Stromal cell of bone marrow (primary cell): Measurements from ENCODE around the gene EFTUD2.
A peak's percentile ranks its signal among the peaks of the same experiment; 100 is the strongest.
"Not testable (repeated sequence)": the region's sequence is repeated elsewhere in the genome, so short reads cannot be mapped to it uniquely, and the experiment has no call there.

Experiments
- DNase-seq: peaks from one replicate; pipeline ENCODE4 v3.0.0-alpha.2; 2012; ENCODE audit warnings: low read depth

The EFTUD2 gene

DNA sequence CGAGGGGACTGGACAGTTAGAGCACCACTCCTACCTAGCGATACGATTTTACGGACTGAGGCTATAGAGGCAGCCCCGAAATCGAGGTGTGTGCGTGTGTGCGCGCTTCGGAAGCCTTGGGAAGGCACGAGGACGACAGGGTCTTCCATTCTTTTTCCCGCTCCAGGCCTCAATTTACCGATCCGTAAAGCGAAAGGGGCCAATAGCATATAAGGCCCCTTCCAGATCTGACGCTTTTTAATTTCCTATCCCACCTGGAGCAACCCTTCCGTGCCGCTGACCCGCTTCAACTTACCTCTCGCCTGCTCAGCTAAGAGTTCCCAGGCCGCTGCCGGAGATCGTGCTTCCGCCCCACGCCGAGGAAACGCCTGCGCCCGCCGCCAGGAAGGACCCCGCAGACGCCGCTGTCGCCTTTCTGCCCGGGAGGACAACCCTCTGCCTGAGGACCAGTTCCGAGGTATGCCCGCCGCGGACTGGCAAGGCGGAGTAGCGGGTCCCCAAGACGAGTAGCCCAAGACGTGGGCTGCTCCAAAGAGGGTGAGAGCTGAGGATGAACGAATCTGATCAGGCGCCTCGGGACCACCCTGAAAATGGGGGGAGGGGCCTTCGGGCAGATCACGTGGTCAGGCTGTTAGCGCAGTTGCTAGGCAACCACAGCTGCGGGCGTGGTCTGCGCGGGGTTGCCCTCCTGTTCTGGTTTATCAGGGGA lies at the start of gene EFTUD2:
Gene EFTUD2 (minus strand): TSS at position 372 of the 709 bp plus-strand sequence. CDS start 4,924 bp downstream, outside the sequence.
- peak; percentile 65 for DNase-seq

DNA sequence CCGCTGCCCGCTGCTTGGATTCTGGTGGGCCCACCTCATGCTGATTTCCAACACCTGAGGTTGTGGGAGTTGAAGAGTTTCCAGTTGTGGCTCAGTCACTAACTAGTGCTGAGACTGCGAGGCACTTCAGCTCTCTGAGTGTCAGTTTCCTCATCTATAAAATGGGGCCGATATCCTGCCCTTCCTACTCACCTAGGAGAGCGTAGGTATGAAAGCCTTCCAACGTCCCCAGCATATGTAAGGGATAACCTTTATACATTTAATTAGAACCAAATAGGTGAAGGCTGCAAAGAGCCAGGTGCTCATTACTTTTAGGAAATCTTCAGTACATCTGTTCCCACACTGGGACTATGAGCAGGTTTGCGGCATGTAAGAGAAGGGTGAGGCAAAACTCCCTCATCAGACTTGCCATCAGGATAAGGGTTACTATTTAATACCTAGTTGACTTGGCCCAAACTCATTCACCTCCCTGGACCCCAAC lies 49.1 kb upstream of the EFTUD2 start:
- no peak for DNase-seq

DNA sequence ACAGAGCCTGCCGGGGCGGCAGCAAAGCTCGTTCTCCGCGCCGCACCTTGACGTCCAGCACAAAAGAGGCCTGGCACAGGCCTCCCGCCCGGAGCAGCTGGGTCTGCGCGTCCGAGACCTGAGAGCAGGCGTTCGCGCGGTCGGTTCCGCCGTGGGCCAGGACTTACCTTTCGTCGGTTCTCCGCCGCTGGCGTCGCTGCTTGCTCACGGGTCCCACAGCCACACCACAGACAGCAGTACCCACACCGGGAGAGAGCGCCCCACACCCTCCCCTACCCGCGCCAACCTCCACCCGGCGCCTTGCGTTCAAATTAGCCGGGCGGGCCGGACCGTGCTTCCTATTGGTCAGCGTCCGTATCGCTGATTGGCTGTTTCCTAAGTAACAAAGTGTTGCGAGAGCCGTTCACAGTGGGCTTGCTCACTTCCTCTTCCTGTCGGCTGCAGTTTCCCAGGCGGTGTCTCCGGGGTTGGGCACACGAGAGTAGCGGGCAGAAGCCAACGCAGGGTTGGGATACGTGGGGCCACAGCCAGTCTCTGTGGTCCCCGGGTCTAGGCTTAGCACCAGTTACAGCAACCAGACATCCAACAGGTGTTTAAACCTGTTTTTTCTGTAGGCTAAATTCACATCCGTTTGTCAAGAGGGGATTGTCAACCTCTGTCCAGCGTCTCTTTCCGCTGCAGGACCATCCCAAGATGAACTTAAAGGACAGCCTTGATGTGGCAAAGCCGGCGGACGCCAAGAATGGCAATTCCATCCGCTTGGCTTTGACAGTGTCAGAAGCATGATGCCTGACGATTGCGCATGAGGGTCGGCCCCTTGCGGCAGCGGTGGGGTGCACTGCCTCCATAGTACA lies 48.4 kb upstream of the EFTUD2 start, which contains the start of gene KIF18B:
Gene KIF18B (minus strand): TSS at position 313 of the 854 bp plus-strand sequence. CDS start 11,429 bp downstream, outside the sequence.
- DNase-seq = peak; percentile 88

DNA sequence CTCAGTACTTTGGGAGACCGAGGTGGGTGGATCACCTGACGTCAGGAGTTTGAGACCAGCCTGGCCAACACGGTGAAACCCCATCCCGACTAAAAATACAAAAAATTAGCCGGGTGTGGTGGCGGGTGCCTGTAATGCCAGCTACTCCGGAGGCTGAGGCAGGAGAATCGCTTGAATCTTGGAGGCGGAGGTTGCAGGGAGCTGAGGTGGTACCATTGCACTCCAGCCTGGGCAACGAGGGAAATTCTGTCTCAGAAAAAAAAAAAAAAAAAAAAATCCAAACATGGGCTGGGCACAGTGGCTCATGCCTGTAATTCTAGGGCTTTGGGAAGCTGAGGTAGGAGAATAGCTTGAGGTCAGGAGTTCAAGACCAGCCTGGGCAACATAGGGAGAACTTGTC lies 46.4 kb upstream of the EFTUD2 start:
- DNase-seq = not testable (repeated sequence)

DNA sequence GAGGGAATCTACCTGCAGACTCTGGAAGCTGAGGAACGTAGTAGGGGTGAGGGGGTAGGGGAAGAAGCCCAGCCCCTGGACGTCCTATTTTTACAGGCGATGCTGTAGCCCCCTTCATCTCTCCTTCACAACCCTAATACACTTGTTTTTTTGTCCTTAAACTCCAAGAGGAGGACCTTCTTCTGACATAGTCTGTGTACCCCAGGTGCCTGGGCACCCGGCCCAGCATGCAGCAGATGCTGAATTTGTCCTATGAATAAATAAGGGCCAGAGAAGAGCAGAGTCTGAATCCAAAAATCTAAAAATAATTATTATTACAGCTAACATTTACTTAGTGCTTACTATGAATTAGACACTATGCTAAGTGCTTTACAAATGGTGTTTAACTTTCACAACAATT lies 43.2 kb upstream of the EFTUD2 start:
- DNase-seq = no peak

DNA sequence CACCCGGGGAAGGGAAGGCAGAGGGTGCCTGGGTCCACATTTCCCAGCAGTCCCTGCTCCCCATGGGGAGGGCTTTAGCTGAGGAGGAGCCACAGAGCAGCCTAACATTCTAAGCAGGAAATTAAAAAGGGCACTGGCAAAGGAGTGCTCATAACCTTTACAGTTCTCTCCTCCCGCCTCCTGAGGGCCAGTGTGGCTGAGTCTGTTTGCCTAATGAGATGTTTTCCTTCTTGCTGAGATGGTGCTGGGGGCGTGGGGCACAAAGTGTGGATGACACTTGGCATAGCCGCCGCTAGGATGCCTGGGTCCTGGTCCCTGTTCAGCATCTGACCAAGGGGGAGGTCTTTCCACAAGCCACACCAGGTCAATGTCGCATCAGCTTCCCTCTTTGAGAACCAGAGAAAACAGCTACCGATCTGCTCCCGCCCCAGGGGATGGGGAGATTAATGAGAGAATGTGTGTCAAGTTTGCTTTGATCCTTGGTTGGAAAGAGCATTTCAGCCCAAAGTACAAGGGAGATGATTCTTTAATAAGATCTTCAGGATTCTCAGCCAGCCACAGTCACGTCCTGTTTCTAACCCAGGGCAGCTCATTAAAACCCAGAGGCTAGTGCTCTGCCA lies 42.6 kb upstream of the EFTUD2 start:
- DNase-seq = no peak

DNA sequence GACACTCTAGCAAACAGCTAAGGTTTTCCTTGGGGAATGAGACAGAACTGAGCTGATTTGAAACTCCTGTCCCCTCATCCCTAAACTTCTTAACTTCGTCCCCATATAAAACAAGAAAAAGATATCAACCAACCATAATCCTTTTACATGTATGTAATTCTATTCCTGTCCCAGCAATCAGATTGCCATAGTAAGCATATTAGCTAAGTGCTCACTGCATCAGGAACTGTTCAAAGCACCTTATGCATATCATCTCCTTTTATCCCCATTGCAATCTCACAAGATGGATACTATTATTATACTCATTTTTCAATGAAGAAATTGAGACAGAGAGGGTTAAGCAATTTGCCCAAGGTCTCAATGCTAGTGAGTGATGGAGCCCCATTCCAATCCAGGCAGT lies 41.5 kb upstream of the EFTUD2 start:
- DNase-seq = no peak

DNA sequence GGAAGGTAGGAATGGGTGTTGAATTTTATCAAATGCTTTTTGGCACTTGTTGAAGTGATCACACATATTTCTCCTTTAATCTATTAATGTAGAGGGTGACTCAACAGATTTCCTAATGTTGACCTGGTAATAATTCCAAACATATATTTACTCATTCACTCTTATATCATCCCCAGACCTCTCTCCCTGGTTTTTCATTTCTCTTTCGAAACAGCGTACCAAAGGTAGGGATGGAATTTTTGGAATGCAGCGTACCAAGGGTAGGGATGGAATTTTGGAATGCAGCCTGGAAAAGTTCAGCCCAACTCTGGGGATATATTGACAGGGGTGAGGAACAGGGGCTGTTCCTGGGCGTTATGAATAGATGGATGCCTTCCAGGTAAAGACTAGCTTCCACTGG lies 41.1 kb upstream of the EFTUD2 start:
- DNase-seq = no peak

DNA sequence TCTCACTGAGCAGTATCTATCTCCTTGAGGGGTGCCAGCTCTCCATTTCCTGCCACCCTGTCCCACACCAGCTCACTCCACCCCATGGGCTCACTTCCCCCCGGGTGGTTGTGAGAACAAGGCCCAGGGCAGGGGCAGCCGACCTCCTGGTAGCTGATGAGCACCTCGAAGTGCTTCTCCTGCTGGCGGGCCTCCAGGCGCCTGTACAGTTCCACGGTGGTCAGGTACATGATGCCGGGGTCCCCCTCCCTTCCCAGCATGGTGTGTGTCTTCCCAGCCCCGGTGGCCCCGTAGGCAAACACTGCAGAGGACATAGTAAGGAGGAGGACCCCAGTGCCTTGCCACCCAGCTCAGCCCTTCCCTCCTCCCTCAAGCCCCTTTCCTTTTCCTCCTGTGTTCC lies 35.9 kb upstream of the EFTUD2 start:
- no peak for DNase-seq

DNA sequence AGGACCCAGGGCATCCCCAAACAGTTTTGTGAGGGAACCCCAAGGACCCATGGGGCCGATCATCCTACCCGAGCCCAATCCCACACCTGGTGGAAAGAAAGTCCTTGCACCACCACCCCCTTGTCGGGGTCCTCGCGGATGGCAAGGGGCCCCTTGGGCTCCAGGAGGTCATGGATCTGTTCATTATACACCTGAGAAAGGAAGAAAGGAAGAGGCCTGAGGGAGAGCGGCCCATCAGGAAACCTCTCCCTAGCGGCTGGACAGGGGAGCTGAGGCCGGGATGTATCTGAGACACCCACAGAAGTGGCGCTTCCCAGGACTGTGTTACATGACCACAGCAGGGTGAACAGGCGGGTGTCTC lies 35.5 kb upstream of the EFTUD2 start:
- no peak for DNase-seq

DNA sequence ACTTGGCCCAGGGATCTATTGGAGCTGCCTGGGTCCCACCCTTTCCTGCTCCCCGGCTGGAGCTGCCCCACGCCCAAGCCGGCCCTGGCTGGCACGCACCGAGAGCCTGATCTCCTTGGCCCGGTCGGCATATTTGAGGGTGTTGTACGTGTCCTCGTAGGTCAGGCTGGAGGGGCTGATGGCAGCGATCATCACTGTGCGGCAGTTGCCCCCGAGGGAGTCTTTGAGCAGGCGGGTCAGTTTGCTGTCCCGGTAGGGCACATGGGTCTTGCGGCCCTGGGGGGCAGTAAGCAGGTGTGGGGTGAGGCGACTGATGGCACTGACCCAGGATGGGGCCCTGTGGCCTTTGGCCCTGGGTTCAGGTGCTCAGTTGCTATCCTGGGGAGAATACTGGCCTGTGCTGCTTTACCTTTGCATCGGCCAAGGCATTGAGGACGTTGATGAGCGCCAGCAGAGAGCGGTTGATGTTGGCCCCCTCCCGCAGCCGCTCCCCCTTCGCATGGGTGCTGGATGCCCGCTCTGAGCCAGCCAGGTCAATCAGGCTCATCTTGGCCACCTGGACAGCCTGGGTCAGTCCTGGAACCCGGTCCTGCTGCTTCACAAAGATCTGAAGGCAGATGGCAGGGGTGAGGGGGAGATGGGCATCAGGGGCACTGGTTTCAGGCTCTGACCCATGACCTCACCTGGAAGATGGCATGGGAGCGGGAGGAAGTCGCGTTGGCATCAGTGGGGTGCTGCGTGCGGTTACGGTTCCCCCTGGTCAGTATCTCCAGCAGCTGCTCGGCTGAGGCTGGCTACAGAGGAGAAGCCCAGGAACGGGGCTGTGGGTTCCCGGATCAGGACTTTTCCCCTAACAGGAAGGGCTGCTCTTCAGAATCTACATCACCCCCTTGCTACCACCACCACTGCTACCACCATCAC lies 34.8 kb upstream of the EFTUD2 start:
- DNase-seq = no peak

DNA sequence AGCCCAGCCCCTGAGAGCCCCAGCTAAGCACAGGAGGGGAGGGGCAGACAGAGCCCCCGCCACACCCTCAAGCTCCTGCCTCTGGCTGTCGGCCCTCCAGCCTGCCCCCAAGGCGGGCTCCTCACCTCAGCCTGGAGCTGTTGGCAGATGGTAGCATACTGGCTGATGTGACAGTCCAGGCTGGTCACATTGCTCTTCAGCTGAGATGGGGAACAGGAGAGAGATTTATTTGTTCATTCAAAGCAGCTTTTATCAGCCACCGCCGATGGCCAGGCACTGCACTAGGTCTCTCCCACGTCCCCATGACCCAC lies 33.5 kb upstream of the EFTUD2 start:
- DNase-seq = no peak

DNA sequence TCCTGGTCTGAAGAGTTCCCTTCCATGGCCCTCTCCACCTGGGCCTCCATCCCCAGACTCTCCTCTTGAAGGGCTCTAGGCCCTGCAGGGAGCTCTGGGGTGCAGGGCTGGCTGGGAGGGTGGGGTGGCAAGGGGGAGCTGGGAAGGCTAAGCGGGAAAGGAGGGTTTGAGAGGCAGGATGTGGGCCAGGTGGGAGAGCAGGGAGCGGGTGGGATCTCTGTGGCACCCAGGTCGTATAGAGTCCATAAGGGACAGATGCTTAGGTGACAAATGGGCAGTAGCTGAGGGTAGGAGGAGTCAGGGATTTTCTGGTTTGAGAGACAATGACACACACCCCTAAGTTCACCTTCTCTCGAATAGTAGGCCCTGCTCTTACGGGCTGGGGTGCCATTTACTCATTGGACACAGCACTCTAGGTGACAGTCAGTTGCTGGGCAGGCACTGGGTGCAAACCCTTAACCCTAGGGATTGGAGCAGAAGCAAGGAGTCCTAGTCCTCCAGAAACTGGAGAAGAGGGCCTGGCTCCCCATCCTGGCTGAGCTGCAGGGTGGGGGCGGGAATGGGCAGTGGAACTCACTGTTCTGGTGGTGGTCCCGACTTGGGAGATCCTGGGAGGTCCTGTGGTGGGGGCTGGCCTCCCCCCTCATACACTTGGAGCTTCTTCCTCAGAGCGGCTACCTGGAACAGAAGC lies 33.0 kb upstream of the EFTUD2 start:
- no peak for DNase-seq

DNA sequence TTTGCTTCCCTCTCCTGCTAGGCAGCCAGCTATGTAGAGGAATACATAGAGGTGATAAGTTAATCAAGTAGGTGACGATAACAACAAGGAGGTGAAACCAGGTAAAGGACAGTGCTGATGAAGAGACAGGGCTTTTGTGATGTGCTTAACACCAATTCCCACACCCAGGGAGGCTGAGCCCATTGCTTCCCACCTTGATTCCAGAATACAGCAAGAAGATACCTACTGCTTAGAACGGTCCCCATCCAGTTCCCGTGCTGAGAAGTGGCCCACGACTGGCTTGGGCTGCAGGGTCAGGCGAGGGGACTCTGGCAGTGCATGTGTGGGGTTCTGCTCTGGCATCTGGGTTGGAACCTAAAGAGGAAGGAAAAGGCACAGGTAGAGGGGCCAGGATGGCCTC lies 32.1 kb upstream of the EFTUD2 start:
- DNase-seq = no peak

DNA sequence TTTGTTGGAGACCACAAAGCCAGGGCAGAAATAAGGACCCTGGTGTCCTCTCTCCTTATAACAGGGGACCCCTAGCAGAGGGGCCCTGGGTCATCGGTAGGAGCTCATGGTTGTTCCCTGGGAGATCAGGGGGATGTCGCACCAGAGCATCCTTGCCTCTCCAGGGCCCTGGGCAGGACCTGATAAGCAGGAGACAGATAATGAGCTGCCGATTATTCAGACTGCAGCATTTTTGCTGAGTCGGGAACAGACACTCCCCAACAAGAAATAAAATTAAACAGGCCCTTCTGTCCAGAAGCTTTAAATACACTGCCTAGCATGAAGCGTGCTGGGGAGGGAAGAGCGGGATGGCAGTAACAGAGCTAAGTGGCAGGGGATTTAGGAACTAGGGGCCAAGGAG lies 31.4 kb upstream of the EFTUD2 start:
- DNase-seq = no peak

DNA sequence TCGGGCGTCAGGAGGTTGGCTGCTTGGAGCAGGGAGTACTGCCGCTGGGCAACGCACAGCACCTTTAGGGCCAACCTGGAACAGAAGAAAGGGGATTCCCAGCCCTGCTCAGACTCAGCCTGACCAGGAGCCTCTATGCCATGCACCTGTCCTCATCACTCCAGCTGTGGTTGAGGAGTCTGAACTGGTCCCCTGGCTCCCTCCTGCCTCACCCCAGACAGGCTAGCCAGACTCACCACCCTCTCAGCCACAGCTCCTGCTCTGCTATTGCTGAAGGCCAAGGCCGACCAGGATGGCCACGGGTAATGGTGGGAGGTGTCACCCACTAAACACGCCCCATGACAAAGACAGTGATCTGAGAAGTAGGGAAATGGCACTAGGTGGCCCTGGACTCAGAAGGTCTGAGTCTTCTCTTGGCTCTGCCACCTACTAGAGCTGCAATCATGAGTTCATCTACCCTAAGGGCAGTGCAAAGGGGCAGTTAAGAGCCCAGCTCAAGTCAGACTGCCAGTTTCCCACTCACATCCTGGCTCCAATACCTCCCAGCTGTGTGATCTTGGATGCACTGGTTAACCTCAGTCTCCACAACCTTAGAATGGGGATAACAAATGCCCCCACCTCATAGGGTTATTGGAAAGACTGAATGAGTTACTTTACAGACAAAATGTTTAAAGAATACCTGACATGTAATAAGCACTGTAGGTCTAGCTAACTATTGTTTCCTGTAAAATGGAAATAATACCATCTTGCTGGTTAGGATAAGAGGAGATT lies 29.9 kb upstream of the EFTUD2 start:
- DNase-seq = no peak

DNA sequence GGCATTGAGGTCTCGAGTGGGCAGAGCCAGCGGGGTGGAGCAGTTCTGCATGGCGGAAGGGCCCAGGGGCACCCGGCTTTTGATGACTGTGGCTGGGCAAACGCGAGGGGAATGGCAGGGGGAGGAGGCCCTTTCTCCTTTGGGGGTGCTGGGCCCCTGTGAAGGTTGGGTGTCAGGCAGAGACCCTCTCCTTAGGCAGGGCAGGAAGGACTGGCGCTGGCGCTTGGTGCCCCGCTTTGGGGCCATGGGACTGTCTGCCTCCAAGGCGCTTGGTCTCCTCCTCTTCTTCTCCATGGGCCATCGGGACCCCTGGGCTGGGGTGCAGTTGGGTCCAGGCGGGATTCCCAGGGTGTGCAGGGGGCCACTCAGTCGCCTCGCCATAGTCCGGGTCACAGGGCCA lies 28.9 kb upstream of the EFTUD2 start:
- DNase-seq = no peak

DNA sequence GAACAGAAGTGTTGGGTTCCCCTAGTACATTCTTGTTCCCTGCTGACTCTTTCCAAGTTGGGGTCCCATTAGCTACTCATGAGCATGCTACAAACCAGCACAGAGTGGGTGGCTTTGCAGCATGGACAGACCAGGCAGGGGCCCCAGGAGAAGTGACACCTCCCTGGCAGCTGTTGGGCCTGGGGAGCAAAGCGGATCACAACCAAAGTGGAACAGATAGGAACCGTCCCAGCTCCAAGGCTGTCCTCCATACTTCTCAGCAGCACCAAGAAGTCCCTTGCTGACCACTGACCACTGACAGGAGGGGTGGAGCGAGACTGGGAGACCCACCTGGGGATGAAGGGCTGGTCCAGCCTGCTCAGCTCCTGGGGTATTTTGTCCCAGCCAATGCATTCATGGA lies 28.5 kb upstream of the EFTUD2 start:
- DNase-seq = no peak

DNA sequence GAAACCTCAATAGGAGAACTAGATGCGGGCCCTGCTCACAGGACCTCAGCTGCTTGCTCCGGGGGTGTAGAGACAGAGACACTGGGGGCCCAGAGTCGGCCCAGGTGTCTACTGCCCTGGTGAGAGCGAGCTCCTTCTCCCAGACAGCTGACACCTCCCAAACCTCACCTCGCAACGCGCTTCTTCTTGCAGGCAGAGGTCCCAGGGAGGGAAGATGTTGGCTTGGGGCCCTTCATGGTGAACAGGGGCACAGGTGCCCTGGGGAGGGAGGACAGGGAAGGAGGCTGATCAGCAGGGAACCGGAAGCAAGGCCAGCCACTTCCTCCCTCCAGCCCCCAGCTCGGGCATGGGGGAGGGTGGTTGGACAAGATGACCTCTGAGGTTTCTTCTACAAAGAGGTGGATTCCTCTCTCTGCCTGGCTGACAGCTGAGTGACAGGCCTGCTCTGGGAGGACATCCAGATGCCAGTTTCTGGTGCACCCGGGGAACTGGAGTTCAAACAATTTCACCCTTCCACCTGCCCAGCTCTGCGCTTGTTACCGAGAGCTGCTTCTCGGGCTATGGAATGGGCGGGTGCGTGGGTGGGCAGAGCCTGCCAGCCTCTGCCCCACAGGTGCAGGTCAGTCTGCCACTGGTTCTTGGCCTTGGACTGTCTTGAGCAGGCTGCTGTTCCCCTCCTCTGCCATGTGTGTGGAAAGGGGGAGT lies 27.7 kb upstream of the EFTUD2 start:
- DNase-seq = no peak
